ENCODE measurements around the gene IKZF1. TPM values are rescaled to one million over a fixed set of nuclear protein-coding genes. Genes with fewer than 3 reads are reported as not detected.

Gene IKZF1
- total RNA-seq, 1 donor from 2014 or later: 8.5 TPM

- H3K4me3 Mint-ChIP-seq: no peak overlapping the region
- H3K36me3 Mint-ChIP-seq (ENCODE audit: low read depth): no peaks in the 10 kb centered on the region
- H3K27me3 Mint-ChIP-seq (ENCODE audit: low read depth): peaks cover 2% of the 10 kb centered on the region
- H3K27ac Mint-ChIP-seq (ENCODE audit: unreplicated experiment): no peak overlapping the region
- DNase-seq (ENCODE audit: low read depth, low spot score): no peak
- H3K9me3 Mint-ChIP-seq: no peaks in the 10 kb centered on the region
- TF ChIP-seq, protein P1, sequence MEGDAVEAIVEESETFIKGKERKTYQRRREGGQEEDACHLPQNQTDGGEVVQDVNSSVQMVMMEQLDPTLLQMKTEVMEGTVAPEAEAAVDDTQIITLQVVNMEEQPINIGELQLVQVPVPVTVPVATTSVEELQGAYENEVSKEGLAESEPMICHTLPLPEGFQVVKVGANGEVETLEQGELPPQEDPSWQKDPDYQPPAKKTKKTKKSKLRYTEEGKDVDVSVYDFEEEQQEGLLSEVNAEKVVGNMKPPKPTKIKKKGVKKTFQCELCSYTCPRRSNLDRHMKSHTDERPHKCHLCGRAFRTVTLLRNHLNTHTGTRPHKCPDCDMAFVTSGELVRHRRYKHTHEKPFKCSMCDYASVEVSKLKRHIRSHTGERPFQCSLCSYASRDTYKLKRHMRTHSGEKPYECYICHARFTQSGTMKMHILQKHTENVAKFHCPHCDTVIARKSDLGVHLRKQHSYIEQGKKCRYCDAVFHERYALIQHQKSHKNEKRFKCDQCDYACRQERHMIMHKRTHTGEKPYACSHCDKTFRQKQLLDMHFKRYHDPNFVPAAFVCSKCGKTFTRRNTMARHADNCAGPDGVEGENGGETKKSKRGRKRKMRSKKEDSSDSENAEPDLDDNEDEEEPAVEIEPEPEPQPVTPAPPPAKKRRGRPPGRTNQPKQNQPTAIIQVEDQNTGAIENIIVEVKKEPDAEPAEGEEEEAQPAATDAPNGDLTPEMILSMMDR (conservative IDR thresholded peaks at IDR 0.05): no peak
- H3K4me1 Mint-ChIP-seq: no peaks in the 10 kb centered on the region
These were observed 102.4 kb downstream of the IKZF1 start for GRCh38 chr7:50406935-50407334.

- no peaks in the 10 kb centered on the region for H3K36me3 Mint-ChIP-seq (ENCODE audit: low read depth)
- TF ChIP-seq, protein P1 (conservative IDR thresholded peaks at IDR 0.05): no peak
- no peaks in the 10 kb centered on the region for H3K4me1 Mint-ChIP-seq
These were observed 105.6 kb downstream of the IKZF1 start for GRCh38 chr7:50409856-50410745.

DNA sequence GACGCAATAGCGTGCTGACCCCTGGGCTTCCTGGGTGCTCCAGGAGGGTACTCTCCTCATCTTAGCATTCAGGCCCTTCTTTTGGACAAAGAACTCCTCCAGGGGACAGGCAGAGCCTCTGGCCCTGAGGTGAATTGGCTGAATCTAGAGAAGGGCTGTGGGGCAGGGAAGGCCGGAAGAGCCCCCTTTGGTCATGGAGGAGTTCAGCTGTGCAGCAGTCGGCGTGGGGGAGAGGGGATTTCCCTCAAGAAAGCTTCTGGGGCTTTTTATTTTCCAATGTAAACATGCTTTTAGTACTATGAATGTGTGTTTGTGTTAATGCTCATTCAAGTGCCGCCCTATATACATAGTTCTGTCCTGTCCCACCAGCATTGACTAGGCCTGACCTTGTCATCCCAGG lies 106.8 kb downstream of the IKZF1 start:
- Mint-ChIP-seq H3K36me3 (ENCODE audit: low read depth) (no peaks in the 10 kb centered on the region), H3K9me3 (no peaks in the 10 kb centered on the region), H3K27me3 (ENCODE audit: low read depth) (peaks cover 2% of the 10 kb centered on the region), H3K4me1 (no peaks in the 10 kb centered on the region), H3K27ac (ENCODE audit: unreplicated experiment) (no peak overlapping the region), H3K4me3 (no peak overlapping the region)
- TF ChIP-seq, protein P1 (conservative IDR thresholded peaks at IDR 0.05): no peak
- DNase-seq (ENCODE audit: low read depth, low spot score): no peak

More at GRCh38 chr7:50409856-50410745, 105.6 kb downstream of the IKZF1 start:
- Mint-ChIP-seq H3K27ac (ENCODE audit: unreplicated experiment) (no peak overlapping the region), H3K4me3 (no peak overlapping the region), H3K27me3 (ENCODE audit: low read depth) (peaks cover 2% of the 10 kb centered on the region), H3K9me3 (no peaks in the 10 kb centered on the region)
- no peak for DNase-seq (ENCODE audit: low read depth, low spot score)

DNA sequence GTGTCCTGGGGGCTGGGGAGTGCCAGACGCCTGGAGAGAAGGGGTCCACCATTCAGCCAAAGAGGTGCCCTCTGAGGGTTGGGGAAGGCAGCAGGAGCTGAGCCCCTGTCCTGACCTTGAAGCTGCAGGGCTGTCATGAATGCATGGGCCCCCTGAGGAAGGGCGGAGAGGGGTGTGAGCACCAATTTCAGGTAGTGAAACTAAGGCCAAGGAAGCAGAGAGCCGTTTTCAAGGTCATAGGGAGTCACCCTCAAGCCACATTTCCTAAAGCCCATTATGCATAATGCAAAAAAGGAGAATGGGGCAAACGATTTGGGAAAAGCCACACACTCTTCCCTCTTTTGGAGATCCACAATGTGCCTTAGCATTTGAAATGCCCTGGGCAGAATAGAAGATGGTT lies 108.5 kb downstream of the IKZF1 start:
- DNase-seq (ENCODE audit: low read depth, low spot score): no peak
- Mint-ChIP-seq H3K9me3 (no peaks in the 10 kb centered on the region), H3K27me3 (ENCODE audit: low read depth) (peaks cover 2% of the 10 kb centered on the region), H3K36me3 (ENCODE audit: low read depth) (no peaks in the 10 kb centered on the region), H3K4me1 (no peaks in the 10 kb centered on the region), H3K4me3 (no peak overlapping the region), H3K27ac (ENCODE audit: unreplicated experiment) (no peak overlapping the region)
- TF ChIP-seq, protein P1 (conservative IDR thresholded peaks at IDR 0.05): no peak

GRCh38 chr7:50413561-50413960 lies 109.0 kb downstream of the IKZF1 start:
- H3K9me3 Mint-ChIP-seq: no peaks in the 10 kb centered on the region

More at GRCh38 chr7:50413561-50413960, 109.0 kb downstream of the IKZF1 start:
- no peak for DNase-seq (ENCODE audit: low read depth, low spot score)
- H3K27ac Mint-ChIP-seq (ENCODE audit: unreplicated experiment): no peak overlapping the region
- TF ChIP-seq, protein P1 (conservative IDR thresholded peaks at IDR 0.05): no peak
- no peak overlapping the region for H3K4me3 Mint-ChIP-seq
- H3K36me3 Mint-ChIP-seq (ENCODE audit: low read depth): no peaks in the 10 kb centered on the region
- peaks cover under 1% of the 10 kb centered on the region for H3K27me3 Mint-ChIP-seq (ENCODE audit: low read depth)
- H3K4me1 Mint-ChIP-seq: no peaks in the 10 kb centered on the region
